Mesenchymal stem cell (in vitro differentiated cells and primary cell): Measurements from ENCODE around the gene GGA1.

Experiments
- DNase-seq: peaks from one replicate; pipeline ENCODE4 v3.0.0-alpha.2; 2013
- H2AFZ ChIP-seq: one replicate; pipeline ENCODE4 v1.6.1; 2013; ENCODE audit warnings: low read depth, mild to moderate bottlenecking, control low read depth, inconsistent platforms, low read length, moderate library complexity
- H2AK5ac ChIP-seq: 2 replicates; pipeline ENCODE4 v1.6.1; 2013; ENCODE audit warnings: low read length, moderate library complexity, mild to moderate bottlenecking, inconsistent platforms; ENCODE audit not compliant: severe bottlenecking
- H2BK120ac ChIP-seq: one replicate; pipeline ENCODE4 v1.6.1; 2013; ENCODE audit warnings: low read depth, mild to moderate bottlenecking, inconsistent platforms, low read length, moderate library complexity
- H2BK12ac ChIP-seq, 2 experiments: one replicate each; pipeline ENCODE4 v1.6.1; 2013; ENCODE audit warnings: inconsistent platforms in 2 of 2, low read length in 2 of 2, mild to moderate bottlenecking in 2 of 2, moderate library complexity in 2 of 2, control low read depth in 1 of 2
- H2BK15ac ChIP-seq: one replicate; pipeline ENCODE4 v1.6.1; 2013; ENCODE audit warnings: mild to moderate bottlenecking, low read depth, inconsistent platforms; ENCODE audit not compliant: poor library complexity, severe bottlenecking
- H2BK5ac ChIP-seq: 2 replicates; pipeline ENCODE4 v1.6.1; 2013; ENCODE audit warnings: low read depth, mild to moderate bottlenecking, low read length, control low read depth, inconsistent platforms; ENCODE audit not compliant: poor library complexity, severe bottlenecking
- H3K14ac ChIP-seq, 2 experiments: one replicate each; pipeline ENCODE4 v1.6.1; 2013; ENCODE audit warnings: inconsistent platforms in 2 of 2, low read length in 2 of 2, control low read depth in 1 of 2, mild to moderate bottlenecking in 1 of 2, moderate library complexity in 1 of 2
- H3K18ac ChIP-seq, 2 experiments: one replicate each; pipeline ENCODE4 v1.6.1; 2013; ENCODE audit warnings: inconsistent platforms in 2 of 2, low read length in 2 of 2, control low read depth in 1 of 2, low read depth in 1 of 2, mild to moderate bottlenecking in 1 of 2
- H3K23ac ChIP-seq, 2 experiments: one replicate each; pipeline ENCODE4 v1.6.1; 2013; ENCODE audit warnings: inconsistent platforms in 2 of 2, low read length in 2 of 2, mild to moderate bottlenecking in 2 of 2, moderate library complexity in 2 of 2, control low read depth in 1 of 2
- H3K27ac ChIP-seq: 2 replicates; pipeline ENCODE4 v1.5.1; 2013; ENCODE audit warnings: mild to moderate bottlenecking, moderate library complexity, low read length, control low read depth, inconsistent platforms; ENCODE audit not compliant: poor library complexity, severe bottlenecking
- H3K27me3 ChIP-seq, 2 experiments: 2 replicates each; pipeline versions ENCODE4 v1.6.1 to v1.7.0; 2013; ENCODE audit warnings: low read length in 2 of 2, mild to moderate bottlenecking in 2 of 2, moderate library complexity in 2 of 2, control low read depth in 1 of 2, inconsistent platforms in 1 of 2; ENCODE audit not compliant: control insufficient read depth in 1 of 2, insufficient read depth in 1 of 2
- H3K36me3 ChIP-seq, 2 experiments: 2 replicates each; pipeline versions ENCODE4 v1.6.1 to v1.7.0; 2013; ENCODE audit warnings: low read length in 2 of 2, control low read depth in 1 of 2, inconsistent platforms in 1 of 2, low read depth in 1 of 2, mild to moderate bottlenecking in 1 of 2; ENCODE audit not compliant: insufficient read depth in 2 of 2, control insufficient read depth in 1 of 2
- H3K4ac ChIP-seq, 2 experiments: one replicate each; pipeline ENCODE4 v1.6.1; 2013; ENCODE audit warnings: inconsistent platforms in 2 of 2, low read length in 2 of 2, mild to moderate bottlenecking in 2 of 2, moderate library complexity in 2 of 2, control low read depth in 1 of 2, low read depth in 1 of 2
- H3K4me1 ChIP-seq: 2 replicates; pipeline ENCODE4 v1.6.1; 2013; ENCODE audit warnings: low read depth, low read length, control low read depth; ENCODE audit not compliant: control insufficient read depth, insufficient read depth
- H3K4me2 ChIP-seq: 2 replicates; pipeline ENCODE4 v1.6.1; 2013; ENCODE audit warnings: low read length, mild to moderate bottlenecking, inconsistent platforms; ENCODE audit not compliant: poor library complexity, severe bottlenecking
- H3K4me3 ChIP-seq, 2 experiments: 2 replicates each; pipeline versions ENCODE4 v1.5.1 to v1.7.0; 2013; ENCODE audit warnings: low read length in 2 of 2, mild to moderate bottlenecking in 2 of 2, control low read depth in 1 of 2, low read depth in 1 of 2; ENCODE audit not compliant: insufficient read depth in 1 of 2
- H3K79me1 ChIP-seq: replicated peaks from 2 replicates; pipeline ENCODE4 v1.6.1; 2013; ENCODE audit warnings: mild to moderate bottlenecking, control low read depth, low read length, inconsistent platforms; ENCODE audit not compliant: poor library complexity, severe bottlenecking
- H3K9ac ChIP-seq: 2 replicates; pipeline ENCODE4 v1.7.0; 2013; ENCODE audit warnings: mild to moderate bottlenecking, low read length, moderate library complexity
- H3K9me3 ChIP-seq: 2 replicates; pipeline ENCODE4 v1.7.0; 2013; ENCODE audit warnings: mild to moderate bottlenecking, low read length; ENCODE audit not compliant: control insufficient read depth
- H4K8ac ChIP-seq: one replicate; pipeline ENCODE4 v1.6.1; 2013; ENCODE audit warnings: inconsistent platforms, mild to moderate bottlenecking, low read length, moderate library complexity
- H4K91ac ChIP-seq: one replicate; pipeline ENCODE4 v1.6.1; 2013; ENCODE audit warnings: mild to moderate bottlenecking, low read length, inconsistent platforms
- WGBS: methylation state at CpG from one replicate; pipeline ENCODE4 v1.1.7; 2013; ENCODE audit warnings: mixed read lengths; 5-methylcytosine and 5-hydroxymethylcytosine counted together

The GGA1 gene

DNA sequence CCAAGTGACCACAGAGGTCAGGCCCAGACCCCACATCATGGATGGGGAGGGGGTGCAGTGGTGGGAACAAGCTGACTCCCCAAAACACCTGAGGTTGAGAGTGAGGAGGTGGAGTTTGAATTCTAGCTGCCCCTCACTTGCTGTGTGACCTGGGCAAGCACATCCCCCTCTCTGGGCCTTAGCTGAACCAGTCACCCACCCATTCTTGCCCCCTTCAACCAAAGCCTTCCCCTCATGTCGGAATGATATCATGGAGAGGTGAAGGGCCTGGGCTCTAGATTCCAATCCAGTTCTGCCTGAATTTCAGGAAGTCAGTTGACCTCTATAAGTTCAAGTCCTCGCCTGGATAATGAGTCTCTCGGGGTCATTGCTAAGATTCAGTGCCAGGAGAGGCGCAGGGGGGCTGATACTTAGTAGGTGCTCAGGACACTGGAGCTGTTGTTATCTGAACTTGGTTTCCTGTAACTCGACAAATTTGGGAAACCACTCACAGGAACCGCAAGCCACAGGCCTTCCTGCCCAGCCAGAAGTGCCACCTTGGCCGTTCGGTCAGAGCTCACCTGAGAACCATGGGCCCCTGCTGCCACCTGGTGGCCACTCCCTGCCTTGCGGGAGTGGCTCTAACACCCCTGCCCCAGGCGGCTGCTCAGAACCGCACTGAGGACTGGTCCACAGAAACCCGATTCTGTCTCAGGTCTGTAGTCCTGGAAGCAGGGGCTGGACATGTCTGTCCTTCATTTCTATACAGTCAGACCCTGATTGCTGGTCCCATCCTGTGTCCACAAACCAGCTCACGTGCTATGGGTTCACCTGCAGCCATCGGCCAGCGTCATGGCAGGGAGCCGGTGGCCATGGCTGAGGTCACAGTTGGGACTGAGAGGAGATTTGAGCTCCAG, 41.5 kb upstream of the GGA1 start:
- H2BK12ac ChIP-seq = no peak overlapping the region
- 65% methylated on average over 16 of the region's 16 CpGs for WGBS

DNA sequence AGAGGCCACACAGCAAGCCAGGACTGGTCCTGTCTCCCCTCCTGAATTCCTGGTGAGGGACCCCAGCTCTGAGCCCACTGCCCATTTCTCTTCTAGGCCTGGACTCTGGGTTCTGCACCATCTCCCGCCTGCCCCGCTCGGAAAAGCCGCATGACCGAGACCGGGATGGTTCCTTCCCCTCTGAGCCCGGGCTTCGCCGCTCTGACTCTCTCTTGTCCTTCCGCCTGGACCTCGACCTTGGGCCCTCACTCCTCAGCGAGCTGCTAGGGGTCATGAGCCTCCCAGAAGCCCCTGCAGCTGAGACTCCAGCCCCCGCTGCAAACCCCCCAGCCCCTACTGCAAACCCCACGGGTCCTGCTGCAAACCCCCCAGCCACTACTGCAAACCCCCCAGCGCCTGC, 40.6 kb upstream of the GGA1 start:
- no peaks in the 10 kb centered on the region for H3K27me3 ChIP-seq
- H3K18ac ChIP-seq = no peak overlapping the region
- no peak overlapping the region for H3K23ac ChIP-seq
- no peaks in the 10 kb centered on the region for H3K9me3 ChIP-seq
- no peak overlapping the region for H3K4me3 ChIP-seq
- no peak overlapping the region for H2BK5ac ChIP-seq
- no peak overlapping the region for H2BK12ac ChIP-seq
- WGBS = 95% methylated on average over 12 of the region's 15 CpGs
- no peak overlapping the region for H4K91ac ChIP-seq
- peaks cover 5% of the 10 kb centered on the region for H3K79me1 ChIP-seq
- H3K9ac ChIP-seq = peak overlapping the region; percentile 15
- H3K4ac ChIP-seq = no peak overlapping the region
- H3K4me2 ChIP-seq = no peak overlapping the region
- no peak overlapping the region for H2BK120ac ChIP-seq
- no peak overlapping the region for H2AK5ac ChIP-seq
- H3K36me3 ChIP-seq = peaks cover 47 to 53% of the 10 kb centered on the region in 2 experiments
- no peak for DNase-seq
- H3K4me1 ChIP-seq = peaks cover 64% of the 10 kb centered on the region
- H3K14ac ChIP-seq = no peak overlapping the region
- H2AFZ ChIP-seq = no peak overlapping the region
- H3K27ac ChIP-seq = no peak overlapping the region
- no peak overlapping the region for H2BK15ac ChIP-seq
- no peak overlapping the region for H4K8ac ChIP-seq

More for the DNA sequence above, 41.5 kb upstream of the GGA1 start:
- H3K4me1 ChIP-seq = peaks cover 72% of the 10 kb centered on the region
- H4K8ac ChIP-seq = no peak overlapping the region
- H3K18ac ChIP-seq = peak overlapping the region in 1 of 2 experiments; percentile 46
- no peaks in the 10 kb centered on the region for H3K27me3 ChIP-seq
- H3K14ac ChIP-seq = no peak overlapping the region
- no peak overlapping the region for H2BK120ac ChIP-seq
- peak overlapping the region; percentile 60 for H2AK5ac ChIP-seq
- H3K9ac ChIP-seq = peak overlapping the region; percentile 15
- peak overlapping the region; percentile 46 for H4K91ac ChIP-seq
- no peaks in the 10 kb centered on the region for H3K9me3 ChIP-seq
- no peak overlapping the region for H2BK5ac ChIP-seq
- no peak overlapping the region for H3K4me2 ChIP-seq
- no peak overlapping the region for H2BK15ac ChIP-seq
- H2AFZ ChIP-seq = no peak overlapping the region
- H3K79me1 ChIP-seq = peaks cover 5% of the 10 kb centered on the region
- no peak overlapping the region for H3K23ac ChIP-seq
- peak overlapping the region; percentile 24 for H3K27ac ChIP-seq
- DNase-seq = peak; percentile 57
- H3K36me3 ChIP-seq = peaks cover 50 to 58% of the 10 kb centered on the region in 2 experiments
- H3K4me3 ChIP-seq = no peak overlapping the region
- no peak overlapping the region for H3K4ac ChIP-seq

DNA sequence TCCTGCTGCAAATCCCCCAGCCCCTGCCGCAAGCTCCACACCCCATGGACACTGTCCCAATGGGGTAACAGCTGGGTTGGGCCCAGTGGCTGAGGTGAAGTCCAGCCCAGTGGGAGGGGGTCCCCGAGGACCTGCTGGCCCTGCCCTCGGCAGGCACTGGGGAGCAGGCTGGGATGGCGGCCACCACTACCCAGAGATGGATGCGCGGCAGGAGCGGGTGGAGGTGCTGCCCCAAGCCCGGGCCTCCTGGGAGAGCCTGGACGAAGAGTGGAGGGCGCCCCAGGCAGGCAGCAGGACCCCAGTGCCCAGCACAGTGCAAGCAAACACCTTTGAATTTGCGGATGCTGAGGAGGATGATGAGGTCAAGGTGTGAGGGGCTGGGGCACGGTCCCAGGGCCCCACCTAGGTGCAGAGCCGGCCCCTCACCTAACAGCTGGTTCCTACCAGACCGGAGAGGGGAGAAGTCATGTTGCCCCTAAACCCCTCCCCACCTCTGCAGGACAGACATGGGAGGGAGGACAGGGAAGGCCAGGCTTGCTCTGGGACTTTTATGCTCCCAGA, 40.1 kb upstream of the GGA1 start:
- Histone ChIP-seq H3K14ac (peak overlapping the region in 1 of 2 experiments; percentile 29), H3K18ac (peak overlapping the region in 1 of 2 experiments; percentile 29), H3K4me2 (no peak overlapping the region), H2BK5ac (no peak overlapping the region), H3K4me1 (peaks cover 62% of the 10 kb centered on the region), H2BK15ac (no peak overlapping the region), H3K4ac (peak overlapping the region in 1 of 2 experiments; percentile 33), H4K8ac (peak overlapping the region; percentile 38), H3K4me3 (no peak overlapping the region), H3K9ac (no peak overlapping the region), H4K91ac (no peak overlapping the region), H3K27ac (peak overlapping the region; percentile 30), H2AK5ac (peak overlapping the region; percentile 47), H3K9me3 (no peaks in the 10 kb centered on the region), H3K23ac (no peak overlapping the region), H2BK120ac (no peak overlapping the region), H3K36me3 (peaks cover 47 to 53% of the 10 kb centered on the region in 2 experiments), H3K27me3 (no peaks in the 10 kb centered on the region), H2BK12ac (no peak overlapping the region), H3K79me1 (peaks cover 5% of the 10 kb centered on the region), H2AFZ (no peak overlapping the region)
- DNase-seq = no peak
- WGBS = 89% methylated on average over 11 of the region's 14 CpGs
